WTC11 (cell line): ENCODE results near the gene ZFPM1. TPM values are rescaled to one million over a fixed set of nuclear protein-coding genes. Genes with fewer than 3 reads are reported as not detected.

Experiments
- ATAC-seq: fragments of 200-7000 bp; cut with Tn5 transposase; 2 replicates; pipeline ENCODE4 v1.10.0; 2021; ENCODE audit warnings: mild to moderate bottlenecking, moderate library complexity
- CTCF ChIA-PET: fragments of 300-600 bp; sonication (Branson Sonifier 250); formaldehyde crosslinking; loops from one replicate; lab custom pipeline; 2021; ENCODE audit warnings: antibody characterized with exemption; lab: Charles Lee
- POLR2A ChIA-PET: fragments of 350-600 bp; sonication (Branson Sonifier 250); formaldehyde crosslinking; loops from one replicate; lab custom pipeline; 2021; ENCODE audit warnings: antibody characterized with exemption; lab: Charles Lee
- DNase-seq: peaks from one replicate; pipeline ENCODE4 v3.0.0; 2021; ENCODE audit warnings: low spot score
- H3K27ac Mint-ChIP-seq: 2 replicates; pipeline ENCODE4 v1.8.0; 2021; ENCODE audit warnings: mixed read lengths
- H3K27me3 Mint-ChIP-seq: 2 replicates; pipeline ENCODE4 v1.8.0; 2021; ENCODE audit warnings: low read depth, mild to moderate bottlenecking, moderate library complexity, mixed read lengths
- H3K36me3 Mint-ChIP-seq: 2 replicates; pipeline ENCODE4 v1.8.0; 2021; ENCODE audit warnings: mixed read lengths
- H3K4me1 Mint-ChIP-seq: 2 replicates; pipeline ENCODE4 v1.8.0; 2022; ENCODE audit warnings: mixed read lengths
- H3K4me3 Mint-ChIP-seq: 2 replicates; pipeline ENCODE4 v1.8.0; 2021; ENCODE audit warnings: mild to moderate bottlenecking, moderate library complexity, mixed read lengths
- H3K9me3 Mint-ChIP-seq: 2 replicates; pipeline ENCODE4 v1.8.0; 2021; ENCODE audit warnings: mixed read lengths
- ELF4 ChIP-seq: sonication (generic); formaldehyde crosslinking; IDR thresholded peaks from 2 replicates; pipeline ENCODE4 v1.8.1; 2022; ENCODE audit warnings: low read depth, mild to moderate bottlenecking, moderate library complexity, missing genetic modification reagents
- GABPB1 ChIP-seq: sonication (generic); formaldehyde crosslinking; IDR thresholded peaks from 2 replicates; pipeline ENCODE4 v1.8.1; 2023; ENCODE audit warnings: mild to moderate bottlenecking, missing genetic modification reagents
- GRHL2 ChIP-seq: fragments of 250-450 bp; sonication (Bioruptor Pico); IDR thresholded peaks from 2 replicates; pipeline ENCODE4 v1.8.0; 2022; ENCODE audit warnings: mild to moderate bottlenecking, moderate library complexity; ENCODE audit not compliant: insufficient replicate concordance, severe bottlenecking
- GTF2I ChIP-seq: fragments of 250-450 bp; sonication (Bioruptor Pico); conservative IDR thresholded peaks from 2 replicates; pipeline ENCODE4 v1.4.0; 2021; ENCODE audit warnings: mild to moderate bottlenecking
- KAT7 ChIP-seq: sonication (generic); formaldehyde crosslinking; IDR thresholded peaks from 2 replicates; pipeline ENCODE4 v1.8.1; 2023; ENCODE audit warnings: missing genetic modification reagents, mild to moderate bottlenecking, borderline replicate concordance
- MXD4 ChIP-seq: fragments of 250-450 bp; sonication (Bioruptor Pico); IDR thresholded peaks from 2 replicates; pipeline ENCODE4 v1.8.0; 2021; ENCODE audit warnings: mild to moderate bottlenecking, moderate library complexity, borderline replicate concordance
- PREB ChIP-seq: sonication (generic); formaldehyde crosslinking; IDR thresholded peaks from 2 replicates; pipeline ENCODE4 v1.8.1; 2022; ENCODE audit warnings: mild to moderate bottlenecking, missing genetic modification reagents, moderate library complexity, borderline replicate concordance
- PRRX2 ChIP-seq: fragments of 250-450 bp; sonication (Bioruptor Pico); IDR thresholded peaks from 2 replicates; pipeline ENCODE4 v1.8.0; 2021; ENCODE audit warnings: mild to moderate bottlenecking
- SOX15 ChIP-seq: fragments of 250-450 bp; sonication (Bioruptor Pico); IDR thresholded peaks from 2 replicates; pipeline ENCODE4 v1.9.0; 2021; ENCODE audit warnings: mild to moderate bottlenecking
- ZNF512 ChIP-seq: sonication (generic); formaldehyde crosslinking; IDR thresholded peaks from 2 replicates; pipeline ENCODE4 v1.8.1; 2022; ENCODE audit warnings: missing genetic modification reagents, borderline replicate concordance
- total RNA-seq: library from RNA; stranded (reverse); gene quantifications from 3 replicates; pipeline ENCODE4 v1.2.3, GENCODE V29; 2021
- TF ChIP-seq, protein P1 (sequence below): sonication (generic); formaldehyde crosslinking; IDR thresholded peaks from 2 replicates; pipeline ENCODE4 v1.8.1; 2022; ENCODE audit warnings: low read depth, missing genetic modification reagents, borderline replicate concordance
- TF ChIP-seq, protein P2 (sequence below): sonication (generic); formaldehyde crosslinking; IDR thresholded peaks from 2 replicates; pipeline ENCODE4 v1.8.0; 2023; ENCODE audit warnings: mild to moderate bottlenecking, missing genetic modification reagents

The ZFPM1 gene
- total RNA-seq, 1 experiment from 2014 or later, result 9.3 TPM

GRCh38 chr16:88486398-88487123 is 33.5 kb downstream of the ZFPM1 start:
- Mint-ChIP-seq H3K4me1 (peaks cover 3% of the 10 kb centered on the region; the same call in 1 of the 2 replicates), H3K27me3 (no peaks in the 10 kb centered on the region), H3K27ac (no peak overlapping the region), H3K36me3 (no peaks in the 10 kb centered on the region), H3K4me3 (no peak overlapping the region), H3K9me3 (no peaks in the 10 kb centered on the region)
- DNase-seq (no peak), ATAC-seq (no peak)
- CTCF ChIA-PET, result interaction anchor here (4.4 kb wide), 1 partner anchor 49 kb away, joined by 22 read pairs; no protein-coding TSS in a partner anchor
- TF ChIP-seq GABPB1 (CRISPR knock-in tag) (no peak), MXD4 (CRISPR knock-in tag) (no peak), SOX15 (CRISPR knock-in tag) (no peak), ZNF512 (no peak), ELF4 (CRISPR knock-in tag) (no peak)
- TF ChIP-seq, protein P1, sequence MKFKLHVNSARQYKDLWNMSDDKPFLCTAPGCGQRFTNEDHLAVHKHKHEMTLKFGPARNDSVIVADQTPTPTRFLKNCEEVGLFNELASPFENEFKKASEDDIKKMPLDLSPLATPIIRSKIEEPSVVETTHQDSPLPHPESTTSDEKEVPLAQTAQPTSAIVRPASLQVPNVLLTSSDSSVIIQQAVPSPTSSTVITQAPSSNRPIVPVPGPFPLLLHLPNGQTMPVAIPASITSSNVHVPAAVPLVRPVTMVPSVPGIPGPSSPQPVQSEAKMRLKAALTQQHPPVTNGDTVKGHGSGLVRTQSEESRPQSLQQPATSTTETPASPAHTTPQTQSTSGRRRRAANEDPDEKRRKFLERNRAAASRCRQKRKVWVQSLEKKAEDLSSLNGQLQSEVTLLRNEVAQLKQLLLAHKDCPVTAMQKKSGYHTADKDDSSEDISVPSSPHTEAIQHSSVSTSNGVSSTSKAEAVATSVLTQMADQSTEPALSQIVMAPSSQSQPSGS, result no peak
- TF ChIP-seq, protein P2, sequence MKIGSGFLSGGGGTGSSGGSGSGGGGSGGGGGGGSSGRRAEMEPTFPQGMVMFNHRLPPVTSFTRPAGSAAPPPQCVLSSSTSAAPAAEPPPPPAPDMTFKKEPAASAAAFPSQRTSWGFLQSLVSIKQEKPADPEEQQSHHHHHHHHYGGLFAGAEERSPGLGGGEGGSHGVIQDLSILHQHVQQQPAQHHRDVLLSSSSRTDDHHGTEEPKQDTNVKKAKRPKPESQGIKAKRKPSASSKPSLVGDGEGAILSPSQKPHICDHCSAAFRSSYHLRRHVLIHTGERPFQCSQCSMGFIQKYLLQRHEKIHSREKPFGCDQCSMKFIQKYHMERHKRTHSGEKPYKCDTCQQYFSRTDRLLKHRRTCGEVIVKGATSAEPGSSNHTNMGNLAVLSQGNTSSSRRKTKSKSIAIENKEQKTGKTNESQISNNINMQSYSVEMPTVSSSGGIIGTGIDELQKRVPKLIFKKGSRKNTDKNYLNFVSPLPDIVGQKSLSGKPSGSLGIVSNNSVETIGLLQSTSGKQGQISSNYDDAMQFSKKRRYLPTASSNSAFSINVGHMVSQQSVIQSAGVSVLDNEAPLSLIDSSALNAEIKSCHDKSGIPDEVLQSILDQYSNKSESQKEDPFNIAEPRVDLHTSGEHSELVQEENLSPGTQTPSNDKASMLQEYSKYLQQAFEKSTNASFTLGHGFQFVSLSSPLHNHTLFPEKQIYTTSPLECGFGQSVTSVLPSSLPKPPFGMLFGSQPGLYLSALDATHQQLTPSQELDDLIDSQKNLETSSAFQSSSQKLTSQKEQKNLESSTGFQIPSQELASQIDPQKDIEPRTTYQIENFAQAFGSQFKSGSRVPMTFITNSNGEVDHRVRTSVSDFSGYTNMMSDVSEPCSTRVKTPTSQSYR, result no peak
- POLR2A ChIA-PET, result no interaction called here

DNA sequence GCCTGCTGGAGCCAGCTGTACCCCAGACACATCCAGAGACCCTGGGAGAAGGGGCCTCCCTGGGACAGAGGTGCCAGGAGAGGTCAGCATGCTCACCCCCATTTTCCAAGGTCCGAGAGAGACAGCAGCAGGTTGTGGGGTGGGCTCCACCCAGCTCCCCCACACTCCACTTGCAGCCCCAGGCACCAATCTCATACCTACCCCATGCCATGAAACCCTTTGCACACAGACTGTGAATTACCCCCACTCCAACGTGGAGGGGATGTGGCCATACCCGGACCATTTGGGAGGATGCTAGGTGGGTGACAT is 34.0 kb downstream of the ZFPM1 start:
- Mint-ChIP-seq H3K9me3 (no peaks in the 10 kb centered on the region), H3K4me3 (no peak overlapping the region), H3K27ac (no peak overlapping the region), H3K4me1 (peaks cover 3% of the 10 kb centered on the region; the same call in 1 of the 2 replicates), H3K36me3 (no peaks in the 10 kb centered on the region), H3K27me3 (no peaks in the 10 kb centered on the region)
- no peak for ATAC-seq
- ChIA-PET POLR2A (no interaction called here), CTCF (interaction anchor here (2.4 to 4.4 kb wide), 2 partner anchors 50 to 74 kb away, joined by 13 to 22 read pairs; no protein-coding TSS in a partner anchor)
- DNase-seq, result no peak
- TF ChIP-seq GRHL2 (CRISPR knock-in tag) (no peak), GTF2I (CRISPR knock-in tag) (no peak), PRRX2 (CRISPR knock-in tag) (no peak)

DNA sequence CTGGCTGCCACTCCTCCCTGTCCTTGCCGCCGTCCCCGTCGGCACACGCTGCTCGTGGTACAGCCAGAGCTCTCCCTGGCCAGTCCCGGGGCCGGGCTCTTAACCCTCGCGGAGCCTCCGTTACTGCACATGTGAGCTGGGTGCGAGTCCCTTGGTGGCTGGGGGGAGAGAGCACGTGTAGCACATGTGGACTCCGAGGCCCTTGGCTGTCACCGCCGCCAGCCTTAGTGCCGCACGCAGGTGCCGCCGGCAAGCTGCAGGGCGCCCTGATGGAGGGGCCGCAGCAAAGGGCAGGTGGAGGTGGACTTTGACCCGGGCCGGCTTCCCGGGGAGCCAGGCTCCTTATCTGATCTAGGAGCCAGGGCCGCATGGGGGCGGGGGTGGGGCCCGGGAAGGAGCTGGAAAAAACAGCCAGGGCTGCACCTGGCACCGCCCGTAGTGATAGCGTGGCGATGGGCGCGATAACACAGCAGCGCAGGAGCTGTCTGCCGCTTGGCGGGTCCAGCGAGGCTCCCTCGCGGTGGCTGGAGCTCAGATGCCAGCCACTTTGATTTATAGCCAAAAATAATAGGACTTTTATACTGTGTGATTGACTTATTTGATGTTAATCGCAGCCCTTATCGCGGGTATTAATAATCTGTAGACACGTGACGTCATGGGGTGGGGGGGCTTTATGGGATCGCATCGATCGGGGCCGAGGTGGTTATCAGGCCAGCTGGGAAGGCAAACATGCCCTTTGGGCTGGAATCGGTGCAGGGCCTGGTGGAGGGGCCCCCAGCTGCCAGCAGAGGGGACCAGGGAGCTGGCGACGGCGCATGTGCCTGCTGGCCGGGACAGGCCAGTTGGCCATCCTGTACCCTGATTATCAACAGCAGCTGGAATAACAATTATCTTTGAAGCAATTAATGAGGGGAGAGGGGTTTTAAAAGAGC is 35.1 kb downstream of the ZFPM1 start:
- Mint-ChIP-seq H3K36me3 (no peaks in the 10 kb centered on the region), H3K27me3 (no peaks in the 10 kb centered on the region), H3K4me3 (no peak overlapping the region), H3K4me1 (peaks cover 3% of the 10 kb centered on the region; the same call in 1 of the 2 replicates), H3K9me3 (no peaks in the 10 kb centered on the region), H3K27ac (peak overlapping the region; percentile 65; the same call in 1 of the 2 replicates)
- ATAC-seq (no peak), DNase-seq (no peak)
- CTCF ChIA-PET, result interaction anchor here (0.7 to 4.4 kb wide), 12 partner anchors 9 to 249 kb away, joined by 3 to 22 read pairs (median 4); partner anchors contain the start of gene ZC3H18
- POLR2A ChIA-PET, result no interaction called here
- TF ChIP-seq PREB (CRISPR knock-in tag) (peak; percentile 98; the same call in 1 of the 2 replicates), GABPB1 (CRISPR knock-in tag) (peak; percentile 98), KAT7 (CRISPR knock-in tag) (no peak)
- TF ChIP-seq, all 79 proteins: peak for 2
